ENCODE measurements around the gene CLBA1.

The CLBA1 gene

GRCh38 chr14:104977681-104978653 lies 7.6 kb upstream of the CLBA1 start, which contains the start of gene AHNAK2:
AHNAK2 (minus strand) TSS chr14:104978374; CDS start chr14:104978237, 137 bp downstream.
- H3K4me1 ChIP-seq (ENCODE audit: insufficient read depth, low read length), result peaks cover 10% of the 10 kb centered on the region; the same call in 1 of the 2 replicates
- no peaks in the 10 kb centered on the region for H3K36me3 ChIP-seq (ENCODE audit: insufficient read depth, low read length)
- H3K27ac ChIP-seq (ENCODE audit: low read depth, low read length), result no peak within 1 kb of the TSS
- H3K9me3 ChIP-seq (ENCODE audit: insufficient read depth, low read depth, low read length), result no peaks in the 10 kb centered on the region
- 3% methylated on average over 111 of the region's 111 CpGs for WGBS
- H3K4me3 ChIP-seq (ENCODE audit: low read length), result peak within 1 kb of the TSS; percentile 50
- no peak within 1 kb of the TSS for H3K9ac ChIP-seq (ENCODE audit: low read depth, low read length)
- H3K27me3 ChIP-seq (ENCODE audit: insufficient read depth, low read length), result peaks cover 46% of the 10 kb centered on the region

- 38% methylated on average over 32 of the region's 32 CpGs for WGBS
Measured at GRCh38 chr14:104978746-104979691, 6.6 kb upstream of the CLBA1 start.

GRCh38 chr14:104979758-104980610 lies 5.6 kb upstream of the CLBA1 start:
- H3K36me3 ChIP-seq (ENCODE audit: insufficient read depth, low read length), result no peaks in the 10 kb centered on the region
- H3K4me3 ChIP-seq (ENCODE audit: low read length), result no peak overlapping the region
- H3K27ac ChIP-seq (ENCODE audit: low read depth, low read length), result no peak overlapping the region
- H3K9ac ChIP-seq (ENCODE audit: low read depth, low read length), result no peak overlapping the region
- H3K27me3 ChIP-seq (ENCODE audit: insufficient read depth, low read length), result peaks cover 46% of the 10 kb centered on the region
- WGBS, result 90% methylated on average over 19 of the region's 19 CpGs
- 0 out of 2 replicates have a peak, but pooled peaks cover 4% of the 10 kb centered on the region for H3K4me1 ChIP-seq (ENCODE audit: insufficient read depth, low read length)
- H3K9me3 ChIP-seq (ENCODE audit: insufficient read depth, low read depth, low read length), result no peaks in the 10 kb centered on the region

More at GRCh38 chr14:104978746-104979691, 6.6 kb upstream of the CLBA1 start:
- no peak overlapping the region for H3K9ac ChIP-seq (ENCODE audit: low read depth, low read length)
- H3K4me1 ChIP-seq (ENCODE audit: insufficient read depth, low read length), result 0 out of 2 replicates have a peak, but pooled peaks cover 4% of the 10 kb centered on the region
- H3K4me3 ChIP-seq (ENCODE audit: low read length), result peak overlapping the region; percentile 50
- no peaks in the 10 kb centered on the region for H3K9me3 ChIP-seq (ENCODE audit: insufficient read depth, low read depth, low read length)
- no peak overlapping the region for H3K27ac ChIP-seq (ENCODE audit: low read depth, low read length)
- H3K27me3 ChIP-seq (ENCODE audit: insufficient read depth, low read length), result peaks cover 46% of the 10 kb centered on the region
- no peaks in the 10 kb centered on the region for H3K36me3 ChIP-seq (ENCODE audit: insufficient read depth, low read length)

- Histone ChIP-seq H3K27me3 (ENCODE audit: insufficient read depth, low read length) (peaks cover 46% of the 10 kb centered on the region), H3K36me3 (ENCODE audit: insufficient read depth, low read length) (no peaks in the 10 kb centered on the region), H3K9ac (ENCODE audit: low read depth, low read length) (no peak overlapping the region), H3K9me3 (ENCODE audit: insufficient read depth, low read depth, low read length) (no peaks in the 10 kb centered on the region), H3K4me1 (ENCODE audit: insufficient read depth, low read length) (0 out of 2 replicates have a peak, but pooled peaks cover 4% of the 10 kb centered on the region), H3K4me3 (ENCODE audit: low read length) (no peak overlapping the region), H3K27ac (ENCODE audit: low read depth, low read length) (no peak overlapping the region)
- 88% methylated on average over 22 of the region's 22 CpGs for WGBS
Measured at GRCh38 chr14:104980611-104981531, 4.7 kb upstream of the CLBA1 start.

GRCh38 chr14:104981699-104982541 lies 3.7 kb upstream of the CLBA1 start:
- no peak overlapping the region for H3K4me3 ChIP-seq (ENCODE audit: low read length)
- peaks cover 4% of the 10 kb centered on the region; the same call in 1 of the 2 replicates for H3K4me1 ChIP-seq (ENCODE audit: insufficient read depth, low read length)
- 90% methylated on average over 17 of the region's 17 CpGs for WGBS

GRCh38 chr14:104982548-104983230 lies 2.9 kb upstream of the CLBA1 start:
- Histone ChIP-seq H3K9me3 (ENCODE audit: insufficient read depth, low read depth, low read length) (no peaks in the 10 kb centered on the region), H3K27ac (ENCODE audit: low read depth, low read length) (no peak overlapping the region), H3K4me1 (ENCODE audit: insufficient read depth, low read length) (peaks cover 4% of the 10 kb centered on the region; the same call in 1 of the 2 replicates), H3K4me3 (ENCODE audit: low read length) (no peak overlapping the region), H3K27me3 (ENCODE audit: insufficient read depth, low read length) (peaks cover 31% of the 10 kb centered on the region), H3K9ac (ENCODE audit: low read depth, low read length) (no peak overlapping the region), H3K36me3 (ENCODE audit: insufficient read depth, low read length) (no peaks in the 10 kb centered on the region)
- 87% methylated on average over 10 of the region's 10 CpGs for WGBS

More at GRCh38 chr14:104981699-104982541, 3.7 kb upstream of the CLBA1 start:
- Histone ChIP-seq H3K27ac (ENCODE audit: low read depth, low read length) (no peak overlapping the region), H3K9me3 (ENCODE audit: insufficient read depth, low read depth, low read length) (no peaks in the 10 kb centered on the region), H3K9ac (ENCODE audit: low read depth, low read length) (no peak overlapping the region), H3K36me3 (ENCODE audit: insufficient read depth, low read length) (no peaks in the 10 kb centered on the region), H3K27me3 (ENCODE audit: insufficient read depth, low read length) (peaks cover 38% of the 10 kb centered on the region)

- H3K4me1 ChIP-seq (ENCODE audit: insufficient read depth, low read length), result peaks cover 4% of the 10 kb centered on the region; the same call in 1 of the 2 replicates
Measured at GRCh38 chr14:104983231-104983721, 2.3 kb upstream of the CLBA1 start.

GRCh38 chr14:104984056-104984894 lies 1.3 kb upstream of the CLBA1 start:
- no peaks in the 10 kb centered on the region for H3K36me3 ChIP-seq (ENCODE audit: insufficient read depth, low read length)
- H3K4me3 ChIP-seq (ENCODE audit: low read length), result no peak overlapping the region
- no peak overlapping the region for H3K9ac ChIP-seq (ENCODE audit: low read depth, low read length)
- no peaks in the 10 kb centered on the region; the same call in 1 of the 2 replicates for H3K4me1 ChIP-seq (ENCODE audit: insufficient read depth, low read length)
- 92% methylated on average over 15 of the region's 15 CpGs for WGBS
- H3K27me3 ChIP-seq (ENCODE audit: insufficient read depth, low read length), result peaks cover 19% of the 10 kb centered on the region
- H3K27ac ChIP-seq (ENCODE audit: low read depth, low read length), result no peak overlapping the region
- no peaks in the 10 kb centered on the region for H3K9me3 ChIP-seq (ENCODE audit: insufficient read depth, low read depth, low read length)

More at GRCh38 chr14:104983231-104983721, 2.3 kb upstream of the CLBA1 start:
- Histone ChIP-seq H3K36me3 (ENCODE audit: insufficient read depth, low read length) (no peaks in the 10 kb centered on the region), H3K27ac (ENCODE audit: low read depth, low read length) (no peak overlapping the region), H3K9ac (ENCODE audit: low read depth, low read length) (no peak overlapping the region), H3K27me3 (ENCODE audit: insufficient read depth, low read length) (peaks cover 28% of the 10 kb centered on the region), H3K9me3 (ENCODE audit: insufficient read depth, low read depth, low read length) (no peaks in the 10 kb centered on the region), H3K4me3 (ENCODE audit: low read length) (no peak overlapping the region)
- 80% methylated on average over 12 of the region's 12 CpGs for whole genome bisulfite sequencing

Measured in HUES64 (cell line).